ENCODE results near the gene TENT4B.

GRCh38 chr16:50126183-50126582 lies 26.9 kb upstream of the TENT4B start:
- TF ChIP-seq CTCF (IDR thresholded peaks at IDR 0.05; ENCODE audit: low read length) (no peak), EZH2 (IDR thresholded peaks at IDR 0.05; ENCODE audit: borderline replicate concordance, low read length) (no peak)

All from OCI-LY1 (cell line).